Head of caudate nucleus (tissue), 42 donors: Measurements from ENCODE around the gene STAT1.

Experiments used
- DNase-seq, 42 donors: peaks; one replicate each; pipeline versions ENCODE4 v3.0.0 to v3.0.0-alpha.2; 2020 to 2021; ENCODE audit warnings: mixed read lengths in 7 of 42
- intact Hi-C: fragments of 100-400 bp; cut with DNase I; formaldehyde crosslinking; loops from one replicate; pipeline ENCODE4 v1.15.0; 2022

STAT1 gene

GRCh38 chr2:190990132-190990531 lies 23.8 kb downstream of the STAT1 start:
- DNase-seq = no peak
- intact Hi-C loops = no loop called here

GRCh38 chr2:190988910-190989309 lies 25.1 kb downstream of the STAT1 start:
- no peak for DNase-seq
- intact Hi-C loops = no loop called here

- DNase-seq = no peak
- intact Hi-C loops = no loop called here
Measured at GRCh38 chr2:190987938-190988337, 26.0 kb downstream of the STAT1 start.

GRCh38 chr2:190987116-190987515 lies 26.9 kb downstream of the STAT1 start:
- intact Hi-C loops = no loop called here
- no peak for DNase-seq

- no peak for DNase-seq
- intact Hi-C loops = no loop called here
Measured at GRCh38 chr2:190986221-190986953, 27.6 kb downstream of the STAT1 start.

- DNase-seq = no peak
- intact Hi-C loops = no loop called here
Measured at GRCh38 chr2:190984595-190984994, 29.4 kb downstream of the STAT1 start.

- DNase-seq = no peak
- intact Hi-C loops = no loop called here
Measured at GRCh38 chr2:190982262-190983034, 31.5 kb downstream of the STAT1 start.

- intact Hi-C loops = no loop called here
- DNase-seq = no peak
Measured at GRCh38 chr2:190981733-190982132, 32.2 kb downstream of the STAT1 start.

GRCh38 chr2:190981333-190981732 lies 32.6 kb downstream of the STAT1 start:
- intact Hi-C loops = no loop called here
- no peak for DNase-seq

- no peak for DNase-seq
- intact Hi-C loops = no loop called here
Measured at GRCh38 chr2:190980630-190981209, 33.3 kb downstream of the STAT1 start.

- intact Hi-C loops = no loop called here
- no peak for DNase-seq
Measured at GRCh38 chr2:190979906-190980629, 33.9 kb downstream of the STAT1 start.

GRCh38 chr2:190978389-190979053 lies 35.5 kb downstream of the STAT1 start:
- intact Hi-C loops = no loop called here

GRCh38 chr2:190977505-190977904 lies 36.5 kb downstream of the STAT1 start:
- no peak for DNase-seq
- intact Hi-C loops = no loop called here

More at GRCh38 chr2:190978389-190979053, 35.5 kb downstream of the STAT1 start:
- no peak for DNase-seq

- no peak for DNase-seq
- intact Hi-C loops = no loop called here
Measured at GRCh38 chr2:190976521-190976920, 37.5 kb downstream of the STAT1 start.

- DNase-seq = peak in 38 of 42 donors; percentile 21 to 84 (median 58)
- intact Hi-C loops = no loop called here
Measured at GRCh38 chr2:190974629-190975361, 39.2 kb downstream of the STAT1 start.

GRCh38 chr2:190973726-190974628 lies 40.0 kb downstream of the STAT1 start:
- intact Hi-C loops = no loop called here
- no peak for DNase-seq

- intact Hi-C loops = no loop called here
- DNase-seq = no peak
Measured at GRCh38 chr2:190973262-190973661, 40.7 kb downstream of the STAT1 start.
